HepG2 (cell line): ENCODE results near the gene EFCAB8. TPM values are rescaled to one million over a fixed set of nuclear protein-coding genes. Genes with fewer than 3 reads are reported as not detected.

Experiments
- ATAC-seq: fragments of 200-7000 bp; cut with Tn5 transposase; 3 replicates; pipeline ENCODE4 v1.9.1; 2020; ENCODE audit warnings: mild to moderate bottlenecking, moderate library complexity
- BruUV-seq: library from RNA; stranded (reverse); fragments of 400-500 nt; replicated peaks from 2 replicates; lab custom pipeline; 2021; lab: Mats Ljungman, UMichigan
- CTCF ChIA-PET: fragments of 300-600 bp; formaldehyde crosslinking; extraction: SDS; loops from one replicate; lab custom pipeline; 2021; ENCODE audit warnings: low total read pairs, inconsistent platforms, low intra/inter-chr PET ratio; lab: Yijun Ruan, JAX
- POLR2A ChIA-PET: fragments of 350-600 bp; sonication (Branson Sonifier 250); formaldehyde crosslinking; loops from one replicate; lab custom pipeline; 2020; ENCODE audit warnings: antibody characterized with exemption, inconsistent platforms; lab: Yijun Ruan, JAX
- DNase-seq: peaks from one replicate; pipeline ENCODE4 v3.0.0-alpha.2; 2015; ENCODE audit warnings: low spot score
- FAIRE-seq: peaks from 3 replicates; lab custom pipeline; 2011; peaks lifted over from hg19 to GRCh38; lab: Jason Lieb, UNC
- H2AFZ ChIP-seq: one replicate; pipeline ENCODE4 v1.6.1; 2011; ENCODE audit warnings: low read length, inconsistent platforms
- H3K27ac ChIP-seq: fragments of 300-600 bp; 3 replicates; pipeline ENCODE4 v1.8.0; 2011; ENCODE audit warnings: mixed run types, mild to moderate bottlenecking, mixed read lengths, low read length, inconsistent platforms; ENCODE audit not compliant: insufficient read depth; ENCODE audit errors: extremely low read length
- H3K27me3 ChIP-seq, 2 experiments: fragments of 200-600 bp in 1 of 2; 2 replicates in 1 of 2; 3 replicates in 1 of 2; pipeline versions ENCODE4 v1.6.0 to v1.8.0; 2011; ENCODE audit warnings: low read length in 2 of 2, mild to moderate bottlenecking in 2 of 2, moderate library complexity in 2 of 2, inconsistent platforms in 1 of 2; ENCODE audit not compliant: insufficient read depth in 2 of 2, control insufficient read depth in 1 of 2
- H3K36me3 ChIP-seq, 2 experiments: fragments of 200-600 bp in 1 of 2; replicated peaks in 1 of 2; 2 replicates in 1 of 2; 3 replicates in 1 of 2; pipeline versions ENCODE4 v1.5.1 to v1.8.0; 2011; ENCODE audit warnings: low read length in 2 of 2, inconsistent platforms in 1 of 2; ENCODE audit not compliant: insufficient read depth in 2 of 2, control insufficient read depth in 1 of 2
- H3K4me1 ChIP-seq: 2 replicates; pipeline ENCODE4 v1.5.1; 2012; ENCODE audit warnings: low read length, inconsistent platforms; ENCODE audit not compliant: insufficient read depth
- H3K4me2 ChIP-seq: 2 replicates; pipeline ENCODE4 v1.6.0; 2011; ENCODE audit warnings: low read depth, low read length, inconsistent platforms
- H3K4me3 ChIP-seq, 3 experiments: fragments of 200-600 bp in 1 of 3; sonication (generic), shearing (Covaris generic) in 1 of 3; replicated peaks in 1 of 3; 2 replicates each; pipeline ENCODE4 v1.5.1; 2011 to 2016; ENCODE audit warnings: low read length in 3 of 3, inconsistent platforms in 2 of 3, low read depth in 2 of 3, mild to moderate bottlenecking in 2 of 3, control low read depth in 1 of 3, mixed read lengths in 1 of 3; ENCODE audit not compliant: insufficient read depth in 1 of 3
- H3K79me2 ChIP-seq: one replicate; pipeline ENCODE4 v1.6.1; 2011; ENCODE audit warnings: low read length, inconsistent platforms; ENCODE audit not compliant: insufficient read depth
- H3K9ac ChIP-seq: 2 replicates; pipeline ENCODE4 v1.6.0; 2011; ENCODE audit warnings: mild to moderate bottlenecking, low read depth, low read length, inconsistent platforms; ENCODE audit not compliant: insufficient read depth
- H3K9me3 ChIP-seq: 2 replicates; pipeline ENCODE4 v1.5.1; 2012; ENCODE audit warnings: mild to moderate bottlenecking, low read length
- H4K20me1 ChIP-seq: 2 replicates; pipeline ENCODE4 v1.6.0; 2011; ENCODE audit warnings: inconsistent platforms, mild to moderate bottlenecking, low read length, moderate library complexity; ENCODE audit not compliant: insufficient read depth
- CCDC6 ChIP-seq: sonication (generic); formaldehyde crosslinking; IDR thresholded peaks from 2 replicates; pipeline ENCODE4 v1.8.1; 2022; ENCODE audit warnings: mild to moderate bottlenecking, missing genetic modification reagents, moderate library complexity
- HNRNPK ChIP-seq: fragments of 200-400 bp; formaldehyde crosslinking; IDR thresholded peaks from 2 replicates; pipeline ENCODE4 v1.6.1; 2018; ENCODE audit warnings: low read length, low read depth, moderate library complexity, mild to moderate bottlenecking; ENCODE audit not compliant: poor library complexity, severe bottlenecking
- KDM2A ChIP-seq: sonication (generic); formaldehyde crosslinking; IDR thresholded peaks from 2 replicates; pipeline ENCODE4 v1.4.0; 2020; ENCODE audit warnings: low read depth, missing genetic modification reagents, borderline replicate concordance
- PCBP1 ChIP-seq: fragments of 200-400 bp; formaldehyde crosslinking; IDR thresholded peaks from 2 replicates; pipeline ENCODE4 v1.6.1; 2017; ENCODE audit warnings: mild to moderate bottlenecking, low read depth, low read length, borderline replicate concordance
- PCBP2 ChIP-seq: fragments of 200-400 bp; formaldehyde crosslinking; optimal IDR thresholded peaks from 2 replicates; pipeline ENCODE3; 2018; ENCODE audit warnings: low read length, low read depth; ENCODE audit not compliant: poor library complexity, severe bottlenecking
- SALL1 ChIP-seq: sonication (generic); formaldehyde crosslinking; IDR thresholded peaks from 2 replicates; pipeline ENCODE4 v1.8.0; 2022; ENCODE audit warnings: mild to moderate bottlenecking, missing genetic modification reagents
- ZNF101 ChIP-seq: sonication (generic); formaldehyde crosslinking; IDR thresholded peaks from 2 replicates; pipeline ENCODE4 v1.4.0; 2020; ENCODE audit warnings: mild to moderate bottlenecking, low read depth, missing genetic modification reagents, borderline replicate concordance
- ZNF629 ChIP-seq: sonication (generic); formaldehyde crosslinking; conservative IDR thresholded peaks from 2 replicates; pipeline ENCODE4 v1.5.0; 2020; ENCODE audit warnings: missing genetic modification reagents
- ZNF768 ChIP-seq: sonication (generic); formaldehyde crosslinking; IDR thresholded peaks from 2 replicates; pipeline ENCODE4 v1.4.0; 2020; ENCODE audit warnings: missing genetic modification reagents
- WGBS: methylation state at CpG from one replicate; pipeline ENCODE4 v1.1.6; 2017; ENCODE audit warnings: low lambda C conversion rate; 5-methylcytosine and 5-hydroxymethylcytosine counted together
- in situ Hi-C: cut with HindIII; loops from 2 replicates; pipeline ENCODE4 v1.10.0; 2017; ENCODE audit warnings: low pct_unique_long_range_greater_than_20kb; ENCODE audit not compliant: extremely low pct_ligation_motif_present
- intact Hi-C: fragments of 100-400 bp; cut with micrococcal nuclease; formaldehyde crosslinking; loops from one replicate; pipeline ENCODE4 v1.10.0; 2022; ENCODE audit not compliant: unreplicated experiment
- polyA plus RNA-seq, 8 experiments: library from polyadenylated mRNA; depleted of rRNA in 3 of 8; stranded (reverse) in 7 of 8; unstranded in 1 of 8; fragments of >200 nt; fragmentation: Illumina TruSeq in 4 of 8; extraction: Trizol in 4 of 8; gene quantifications; 2 replicates each; pipeline versions ENCODE4 v1.2.1 to v1.2.3, GENCODE V29; 2011 to 2016; ENCODE audit warnings: low read depth in 4 of 8, missing spikeins in 1 of 8, mixed read lengths in 1 of 8; ENCODE audit not compliant: insufficient read depth in 1 of 8
- total RNA-seq, 5 experiments: library from RNA; depleted of rRNA; stranded (reverse); fragments of >200 nt; fragmentation: Illumina TruSeq; extraction: Trizol; gene quantifications; 2 replicates each; pipeline ENCODE4 v1.2.3, GENCODE V29; 2016; ENCODE audit warnings: low read depth in 1 of 5

The EFCAB8 gene
- total and polyA plus RNA-seq, 2 of the 13 experiments (the other 11 are each of a cell fraction or from before 2014, with no cell fraction given): 0.15 to 0.22 TPM

DNA sequence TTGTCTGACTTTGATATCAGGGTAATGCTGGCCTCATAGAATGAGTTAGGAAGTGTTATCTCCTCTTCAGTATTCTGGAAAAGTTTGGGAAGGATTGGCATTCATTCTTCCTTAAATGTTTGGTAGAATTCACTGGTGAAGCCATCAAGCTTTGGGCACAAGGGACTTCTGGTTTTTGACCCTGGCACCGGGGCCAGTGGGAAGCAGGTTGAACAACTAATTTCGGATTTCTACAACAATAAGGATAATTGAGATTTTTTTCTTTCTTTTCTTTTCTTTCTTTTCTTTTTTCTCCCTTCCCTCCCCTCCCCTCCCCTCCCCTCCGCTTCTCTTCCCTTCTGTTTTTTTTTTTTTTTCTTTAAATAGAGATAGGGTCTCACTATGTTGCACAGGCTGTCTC lies 70.4 kb downstream of the EFCAB8 start:
- no peak for ATAC-seq
- no peak overlapping the region for H3K27ac ChIP-seq
- no peak for FAIRE-seq
- peaks cover 0 to 22% of the 10 kb centered on the region in 2 experiments; a peak in 3 of 5 replicates for H3K27me3 ChIP-seq
- no peak overlapping the region for H2AFZ ChIP-seq
- H3K36me3 ChIP-seq: no peaks in the 10 kb centered on the region
- WGBS: 9% methylated on average over 3 of the region's 3 CpGs
- no peaks in the 10 kb centered on the region for H3K4me1 ChIP-seq
- CTCF ChIA-PET: no interaction called here
- no peaks in the 10 kb centered on the region for H3K79me2 ChIP-seq
- no peak overlapping the region for H3K4me2 ChIP-seq
- TF ChIP-seq HNRNPK: peak; percentile 94
- TF ChIP-seq KDM2A (CRISPR knock-in tag): no peak
- peak; percentile 66 for TF ChIP-seq PCBP2
- no peak for TF ChIP-seq ZNF101 (CRISPR knock-in tag)
- BruUV-seq: no TSS peak
- intact Hi-C loops (no loop called here), in situ Hi-C loops (no loop called here)
- H3K9me3 ChIP-seq: no peaks in the 10 kb centered on the region
- H4K20me1 ChIP-seq: no peaks in the 10 kb centered on the region
- POLR2A ChIA-PET: no interaction called here
- H3K4me3 ChIP-seq: no peak overlapping the region
- H3K9ac ChIP-seq: no peak overlapping the region
- no peak for DNase-seq

DNA sequence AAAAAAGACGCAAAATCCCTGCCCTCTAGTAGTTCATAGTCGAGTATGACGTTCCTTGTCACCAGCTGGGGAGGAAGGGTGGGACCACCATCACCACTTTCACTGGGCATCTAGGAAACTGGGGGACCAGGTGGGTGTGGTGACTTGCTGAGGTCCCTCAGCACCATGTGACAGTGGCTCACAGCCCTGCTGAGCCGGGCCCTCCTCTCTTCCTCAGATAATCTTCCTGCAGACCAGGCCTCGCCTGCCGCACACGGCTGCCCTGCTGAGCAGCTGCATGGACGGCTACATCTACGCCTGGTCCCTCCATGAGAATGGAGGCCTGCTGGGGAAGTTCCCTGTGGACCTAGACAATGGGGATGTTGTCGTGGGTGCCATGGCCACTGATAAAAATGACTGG lies 71.5 kb downstream of the EFCAB8 start:
- POLR2A ChIA-PET: no interaction called here
- no peaks in the 10 kb centered on the region for H3K79me2 ChIP-seq
- no peak for DNase-seq
- TF ChIP-seq CCDC6 (CRISPR knock-in tag) (no peak), ZNF768 (CRISPR knock-in tag) (peak; percentile 20; the same call in 1 of the 2 replicates), SALL1 (CRISPR knock-in tag) (no peak), ZNF629 (CRISPR knock-in tag) (no peak), PCBP1 (no peak)
- TF ChIP-seq, all 625 proteins: peak for 1
- BruUV-seq: no TSS peak
- H3K27ac ChIP-seq: no peak overlapping the region
- H3K4me3 ChIP-seq: no peak overlapping the region
- no peaks in the 10 kb centered on the region for H4K20me1 ChIP-seq
- intact Hi-C loops: no loop called here
- no peaks in the 10 kb centered on the region for H3K4me1 ChIP-seq
- peaks cover 0 to 19% of the 10 kb centered on the region in 2 experiments; a peak in 3 of 5 replicates for H3K27me3 ChIP-seq
- FAIRE-seq (no peak), ATAC-seq (no peak; the same call in 2 of the 3 replicates)
- no peak overlapping the region for H3K9ac ChIP-seq
- H3K4me2 ChIP-seq: no peak overlapping the region
- no peaks in the 10 kb centered on the region for H3K36me3 ChIP-seq
- WGBS: 10% methylated on average over 6 of the region's 10 CpGs
- CTCF ChIA-PET: no interaction called here
- H3K9me3 ChIP-seq: no peaks in the 10 kb centered on the region
- H2AFZ ChIP-seq: no peak overlapping the region
- in situ Hi-C loops: no loop called here
